ENCODE measurements around the gene PCDHB3. TPM values are rescaled to one million over a fixed set of nuclear protein-coding genes. Genes with fewer than 3 reads are reported as not detected.

The PCDHB3 gene
- 1 to 10 TPM in 1 of 3 donors, under 1 TPM in 2; 0.58 to 1.9 (median 0.90) TPM for total RNA-seq
- long read RNA-seq, donor 1 = 0 reads
- long read RNA-seq, donor 2 = 0 reads

- TF ChIP-seq, protein P1, sequence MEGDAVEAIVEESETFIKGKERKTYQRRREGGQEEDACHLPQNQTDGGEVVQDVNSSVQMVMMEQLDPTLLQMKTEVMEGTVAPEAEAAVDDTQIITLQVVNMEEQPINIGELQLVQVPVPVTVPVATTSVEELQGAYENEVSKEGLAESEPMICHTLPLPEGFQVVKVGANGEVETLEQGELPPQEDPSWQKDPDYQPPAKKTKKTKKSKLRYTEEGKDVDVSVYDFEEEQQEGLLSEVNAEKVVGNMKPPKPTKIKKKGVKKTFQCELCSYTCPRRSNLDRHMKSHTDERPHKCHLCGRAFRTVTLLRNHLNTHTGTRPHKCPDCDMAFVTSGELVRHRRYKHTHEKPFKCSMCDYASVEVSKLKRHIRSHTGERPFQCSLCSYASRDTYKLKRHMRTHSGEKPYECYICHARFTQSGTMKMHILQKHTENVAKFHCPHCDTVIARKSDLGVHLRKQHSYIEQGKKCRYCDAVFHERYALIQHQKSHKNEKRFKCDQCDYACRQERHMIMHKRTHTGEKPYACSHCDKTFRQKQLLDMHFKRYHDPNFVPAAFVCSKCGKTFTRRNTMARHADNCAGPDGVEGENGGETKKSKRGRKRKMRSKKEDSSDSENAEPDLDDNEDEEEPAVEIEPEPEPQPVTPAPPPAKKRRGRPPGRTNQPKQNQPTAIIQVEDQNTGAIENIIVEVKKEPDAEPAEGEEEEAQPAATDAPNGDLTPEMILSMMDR (IDR thresholded peaks at IDR 0.05) = no peak
- intact Hi-C loops (cut with DNase I, micrococcal nuclease) = no loop called here
- peaks cover 37% of the 10 kb centered on the region for H3K9me3 ChIP-seq
Measured at GRCh38 chr5:141100243-141100805, at the start of gene PCDHB3. TSS of gene PCDHB3 (plus strand) at chr5:141100473. CDS start at chr5:141100650, 177 bp downstream.

DNA sequence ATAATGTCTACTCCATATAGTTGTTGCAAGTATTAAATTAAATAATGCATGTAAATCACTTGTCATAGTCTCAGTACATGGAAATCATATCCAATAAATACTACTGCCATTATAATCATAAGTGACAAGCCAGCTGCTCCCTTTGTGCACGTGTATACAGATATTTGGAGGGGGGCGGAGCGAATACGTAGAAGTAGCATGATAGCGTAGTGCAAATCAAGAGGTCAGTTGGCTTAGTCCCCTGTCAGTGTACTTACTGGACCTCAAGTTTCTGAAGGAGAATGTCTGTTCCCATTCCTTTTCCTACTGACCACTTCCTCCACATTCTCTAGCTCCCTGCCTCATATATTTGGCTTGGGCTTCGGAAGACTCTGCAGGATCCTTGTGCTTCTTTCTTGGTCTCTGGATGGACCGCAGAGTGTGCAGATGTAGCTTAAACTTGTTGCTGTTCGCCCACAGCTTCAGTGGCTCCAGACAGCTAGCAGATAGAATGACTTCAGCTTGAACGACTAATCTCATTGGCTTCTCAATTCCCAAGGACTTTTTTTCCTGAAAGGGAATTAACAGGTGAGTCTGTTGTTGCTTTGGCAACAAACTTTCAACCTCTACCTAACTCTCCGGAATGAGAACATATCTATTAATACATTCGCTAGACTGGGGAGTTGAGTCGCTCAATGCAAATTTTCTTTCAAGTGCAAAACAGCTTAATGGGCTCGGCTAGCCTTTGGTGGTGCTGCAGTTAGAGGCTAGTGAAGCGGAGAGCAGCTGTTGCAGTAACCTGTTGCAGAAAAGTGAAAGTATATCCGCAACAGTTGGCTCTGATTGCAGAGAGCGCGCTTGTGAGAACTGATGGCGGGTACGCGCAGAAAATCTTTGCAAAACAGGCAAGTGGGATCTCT, 49.4 kb upstream of the PCDHB3 start, which contains the start of gene PCDHB1:
TSS of gene PCDHB1 (plus strand) at position 753 of the 899 bp plus-strand sequence. CDS start at position 850, 97 bp downstream.
- H3K4me1 ChIP-seq (ENCODE audit: low read depth) = no peaks in the 10 kb centered on the region
- DNase-seq (no peak), ATAC-seq (no peak)
- peaks cover 9% of the 10 kb centered on the region for H3K9me3 ChIP-seq
- no peaks in the 10 kb centered on the region for H3K36me3 ChIP-seq (ENCODE audit: low read depth)
- intact Hi-C loops (cut with DNase I, micrococcal nuclease) = no loop called here
- no peak within 1 kb of the TSS for H3K4me3 ChIP-seq
- TF ChIP-seq, protein P1 (IDR thresholded peaks at IDR 0.05) = no peak

More at GRCh38 chr5:141100243-141100805, at the start of gene PCDHB3:
- H3K36me3 ChIP-seq (ENCODE audit: low read depth) = no peaks in the 10 kb centered on the region
- no peak within 1 kb of the TSS for H3K4me3 ChIP-seq
- H3K4me1 ChIP-seq (ENCODE audit: low read depth) = no peaks in the 10 kb centered on the region
- DNase-seq (no peak), ATAC-seq (no peak)

- intact Hi-C loops (cut with DNase I, micrococcal nuclease) = no loop called here
- H3K4me3 ChIP-seq = no peak overlapping the region
- ATAC-seq (no peak), DNase-seq (no peak)
- no peaks in the 10 kb centered on the region for H3K36me3 ChIP-seq (ENCODE audit: low read depth)
- H3K4me1 ChIP-seq (ENCODE audit: low read depth) = no peaks in the 10 kb centered on the region
- H3K9me3 ChIP-seq = peaks cover 13% of the 10 kb centered on the region
- TF ChIP-seq, protein P1 (IDR thresholded peaks at IDR 0.05) = no peak
Measured at GRCh38 chr5:141051521-141051866, 48.8 kb upstream of the PCDHB3 start.

- TF ChIP-seq, protein P1 (IDR thresholded peaks at IDR 0.05) = no peak
- Histone ChIP-seq H3K36me3 (ENCODE audit: low read depth) (no peaks in the 10 kb centered on the region), H3K9me3 (peaks cover 13% of the 10 kb centered on the region), H3K4me1 (ENCODE audit: low read depth) (no peaks in the 10 kb centered on the region), H3K4me3 (no peak overlapping the region)
- intact Hi-C loops (cut with DNase I, micrococcal nuclease) = no loop called here
- no peak for ATAC-seq
- no peak for DNase-seq
Measured at GRCh38 chr5:141077826-141078225, 22.4 kb upstream of the PCDHB3 start.

GRCh38 chr5:141082228-141082627, 18.0 kb upstream of the PCDHB3 start:
- no peak for DNase-seq
- H3K4me3 ChIP-seq = no peak overlapping the region
- intact Hi-C loops (cut with DNase I, micrococcal nuclease) = no loop called here

More at GRCh38 chr5:141082228-141082627, 18.0 kb upstream of the PCDHB3 start:
- Histone ChIP-seq H3K36me3 (ENCODE audit: low read depth) (no peaks in the 10 kb centered on the region), H3K9me3 (peaks cover 18% of the 10 kb centered on the region), H3K4me1 (ENCODE audit: low read depth) (no peaks in the 10 kb centered on the region)
- ATAC-seq = no peak
- TF ChIP-seq, protein P1 (IDR thresholded peaks at IDR 0.05) = no peak

Measured in mucosa of descending colon (tissue), 3 donors.